Posterior vena cava (tissue), 2 donors: ENCODE results near the gene MOSMO. TPM values are rescaled to one million over a fixed set of nuclear protein-coding genes. Genes with fewer than 3 reads are reported as not detected.
"Not testable (repeated sequence)": the region's sequence is repeated elsewhere in the genome, so short reads cannot be mapped to it uniquely, and the experiment has no call there.

Experiments
- DNase-seq: peaks from one replicate; pipeline ENCODE4 v3.0.0-alpha.2; 2020; ENCODE audit warnings: low spot score
- intact Hi-C, 2 donors: fragments of 100-400 bp; cut with DNase I; formaldehyde crosslinking; loops; one replicate each; pipeline versions ENCODE4 v1.14.1 to v1.14.2; 2022 to 2023
- total RNA-seq, 2 donors: library from RNA; stranded (reverse); fragmentation: NEBNext Ultra II Directional; extraction: Animal tissue kit (Norgen Biotek cat#: 25700); gene quantifications; one replicate each; pipeline ENCODE4 v1.2.1, GENCODE V29; 2021
- donor health status: DM: yes; HTN: yes; CAD: no.
- donor health status: DM: yes; HTN: yes; CAD: no.

MOSMO gene
- total RNA-seq, 2 donors from 2014 or later: 13.3 to 16.1 TPM

- intact Hi-C loops: no loop called here
- DNase-seq: no peak
Observed at GRCh38 chr16:22116095-22116700, 108.3 kb downstream of the MOSMO start.

GRCh38 chr16:22117609-22118008 lies 109.7 kb downstream of the MOSMO start:
- intact Hi-C loops: no loop called here
- no peak for DNase-seq

GRCh38 chr16:22120440-22120839 lies 112.5 kb downstream of the MOSMO start:
- intact Hi-C loops: no loop called here

GRCh38 chr16:22122239-22122638 lies 114.3 kb downstream of the MOSMO start:
- intact Hi-C loops: no loop called here

More at GRCh38 chr16:22120440-22120839, 112.5 kb downstream of the MOSMO start:
- DNase-seq: no peak

GRCh38 chr16:22123146-22123545 lies 115.2 kb downstream of the MOSMO start:
- DNase-seq: no peak
- intact Hi-C loops: no loop called here

More at GRCh38 chr16:22122239-22122638, 114.3 kb downstream of the MOSMO start:
- no peak for DNase-seq

- no peak for DNase-seq
- intact Hi-C loops: no loop called here
Observed at GRCh38 chr16:22123759-22124490, 116.0 kb downstream of the MOSMO start.

- intact Hi-C loops: no loop called here
- DNase-seq: no peak
Observed at GRCh38 chr16:22124583-22125284, 116.8 kb downstream of the MOSMO start.

- no peak for DNase-seq
- intact Hi-C loops: no loop called here
Observed at GRCh38 chr16:22126037-22126558, 118.2 kb downstream of the MOSMO start.

GRCh38 chr16:22128537-22128936 lies 120.6 kb downstream of the MOSMO start:
- DNase-seq, intact Hi-C loops: not testable (repeated sequence)

- intact Hi-C loops: no loop called here
- no peak for DNase-seq
Observed at GRCh38 chr16:22130528-22130927, 122.6 kb downstream of the MOSMO start.

GRCh38 chr16:22132801-22133200 lies 124.9 kb downstream of the MOSMO start:
- no peak for DNase-seq
- intact Hi-C loops: loop anchor here in 1 of 2 donors (1.0 kb wide), 1 partner anchor 34 kb away; no protein-coding TSS in a partner anchor

Other genes with a start within 250 kb of the MOSMO start
- gene NPIPB4, start 150.4 kb upstream of the MOSMO start, total RNA-seq: 100 to 1,000 TPM; 121 to 148 TPM
- gene UQCRC2, start 54.8 kb upstream of the MOSMO start, total RNA-seq: 100 to 1,000 TPM; 147 to 168 TPM
- not detected for gene PDZD9, start 7.0 kb upstream of the MOSMO start, total RNA-seq
- gene VWA3A, start 84.4 kb downstream of the MOSMO start, total RNA-seq: not detected
- gene SDR42E2, start 154.4 kb downstream of the MOSMO start, total RNA-seq: not detected
- 10 to 100 TPM; 33.6 to 45.7 TPM for gene EEF2K, start 198.2 kb downstream of the MOSMO start, total RNA-seq